ENCODE data around the gene HMX1. TPM values are rescaled to one million over a fixed set of nuclear protein-coding genes. Genes with fewer than 3 reads are reported as not detected.

HMX1 gene
- total RNA-seq, 2 donors from 2014 or later: not detected

GRCh38 chr4:8905773-8906667 lies 34.4 kb upstream of the HMX1 start:
- Histone ChIP-seq H3K9me3 (no peaks in the 10 kb centered on the region), H3K27ac (no peak overlapping the region), H3K4me3 (no peak overlapping the region), H3K36me3 (no peaks in the 10 kb centered on the region), H3K9ac (ENCODE audit: low read depth in 2 of 2, low read length in 2 of 2) (no peak overlapping the region), H3K27me3 (no peaks in the 10 kb centered on the region), H3K4me1 (no peaks in the 10 kb centered on the region)
- intact Hi-C loops (cut with DNase I): no loop called here
- no peak for DNase-seq
- TF ChIP-seq CTCF (IDR thresholded peaks at IDR 0.05): no peak

DNA sequence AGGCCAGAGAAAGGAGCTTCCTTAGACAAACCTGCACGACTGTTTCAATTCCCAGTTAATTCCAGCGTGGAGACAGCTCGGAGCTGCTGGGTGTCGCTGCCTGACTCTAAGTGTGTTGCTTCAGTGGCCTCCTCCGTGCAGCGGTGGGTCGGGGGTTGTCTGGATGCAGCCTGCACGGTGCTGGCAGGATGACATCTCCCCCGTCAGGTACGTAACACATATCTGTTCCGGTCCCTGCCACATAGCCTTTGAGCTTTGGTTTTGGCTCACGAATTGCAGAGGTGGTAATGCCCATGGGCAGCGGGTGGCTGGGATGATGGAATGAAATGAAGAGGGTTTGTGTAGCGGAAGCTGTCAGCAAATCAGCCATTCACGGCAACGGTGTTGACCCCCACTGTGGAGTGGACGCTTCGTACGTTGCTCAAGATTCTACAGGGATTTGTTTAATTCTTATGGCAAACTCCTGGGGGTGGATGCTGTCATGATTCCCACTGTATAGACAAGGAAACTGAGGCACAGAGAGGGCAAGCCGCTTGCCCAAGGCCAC lies 33.7 kb upstream of the HMX1 start:
- DNase-seq: no peak
- H3K9me3 ChIP-seq: no peaks in the 10 kb centered on the region
- H3K27ac ChIP-seq: no peak overlapping the region
- H3K4me3 ChIP-seq: no peak overlapping the region
- no peaks in the 10 kb centered on the region for H3K27me3 ChIP-seq
- intact Hi-C loops (cut with DNase I): no loop called here
- H3K9ac ChIP-seq (ENCODE audit: low read depth in 2 of 2, low read length in 2 of 2): no peak overlapping the region
- H3K36me3 ChIP-seq: no peaks in the 10 kb centered on the region
- TF ChIP-seq CTCF (IDR thresholded peaks at IDR 0.05): no peak
- no peaks in the 10 kb centered on the region for H3K4me1 ChIP-seq

DNA sequence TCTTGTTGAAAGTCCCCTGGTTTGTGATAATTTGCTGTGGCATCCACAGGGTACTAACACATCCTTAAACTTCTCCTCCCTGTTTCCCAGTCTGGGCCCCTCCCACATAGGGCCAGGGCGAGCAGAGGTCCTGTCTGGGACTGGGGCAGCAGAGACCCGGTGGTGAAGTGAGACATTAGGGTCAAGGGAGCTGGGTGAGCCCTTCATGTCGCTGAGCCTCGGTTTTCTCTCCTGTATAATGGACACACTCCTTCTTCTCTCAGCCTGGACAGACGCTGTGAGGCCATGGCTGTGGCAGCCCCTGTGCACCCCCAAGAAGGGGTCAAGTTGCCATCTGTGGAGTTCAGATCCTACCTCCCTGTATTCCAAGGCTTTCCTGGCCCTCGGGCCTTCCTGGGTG lies 33.0 kb upstream of the HMX1 start:
- Histone ChIP-seq H3K9ac (ENCODE audit: low read depth in 2 of 2, low read length in 2 of 2) (no peak overlapping the region), H3K27ac (no peak overlapping the region), H3K4me3 (no peak overlapping the region), H3K9me3 (no peaks in the 10 kb centered on the region), H3K4me1 (no peaks in the 10 kb centered on the region), H3K36me3 (no peaks in the 10 kb centered on the region), H3K27me3 (no peaks in the 10 kb centered on the region)
- intact Hi-C loops (cut with DNase I): no loop called here
- no peak for TF ChIP-seq CTCF (IDR thresholded peaks at IDR 0.05)
- DNase-seq: no peak

DNA sequence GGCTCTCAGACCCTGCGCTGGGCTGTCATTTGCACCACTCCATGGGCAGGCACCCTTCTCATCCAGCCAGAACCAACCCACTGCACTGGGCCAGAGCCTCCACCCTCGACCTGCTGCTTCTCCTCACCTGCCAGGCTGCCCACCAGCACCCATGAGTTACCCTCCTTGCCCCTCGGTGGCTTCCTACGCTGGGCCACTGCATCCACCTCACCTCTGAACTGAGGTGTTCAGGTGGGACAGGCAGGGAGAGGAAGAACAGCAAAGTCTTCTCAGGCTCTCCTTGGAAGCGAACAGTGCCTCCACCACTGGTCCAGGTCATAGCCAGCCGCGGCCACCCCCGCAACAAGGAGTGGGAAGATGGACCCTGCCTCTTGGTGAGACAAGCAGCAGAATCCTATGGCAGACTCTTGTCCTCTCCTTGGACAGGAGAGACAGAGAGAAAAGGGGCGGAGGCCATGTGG lies 32.4 kb upstream of the HMX1 start:
- no peak for DNase-seq
- H3K27ac ChIP-seq: no peak overlapping the region
- H3K27me3 ChIP-seq: no peaks in the 10 kb centered on the region
- H3K9ac ChIP-seq (ENCODE audit: low read depth in 2 of 2, low read length in 2 of 2): no peak overlapping the region
- H3K4me3 ChIP-seq: no peak overlapping the region
- H3K9me3 ChIP-seq: no peaks in the 10 kb centered on the region
- TF ChIP-seq CTCF (IDR thresholded peaks at IDR 0.05): no peak
- H3K36me3 ChIP-seq: no peaks in the 10 kb centered on the region
- intact Hi-C loops (cut with DNase I): no loop called here
- H3K4me1 ChIP-seq: no peaks in the 10 kb centered on the region

GRCh38 chr4:8901335-8901734 lies 29.7 kb upstream of the HMX1 start:
- H3K9ac ChIP-seq (ENCODE audit: low read depth in 2 of 2, low read length in 2 of 2): no peak overlapping the region
- H3K27ac ChIP-seq: no peak overlapping the region
- H3K4me1 ChIP-seq: no peaks in the 10 kb centered on the region
- H3K9me3 ChIP-seq: no peaks in the 10 kb centered on the region
- no peak for DNase-seq
- no peaks in the 10 kb centered on the region for H3K27me3 ChIP-seq
- TF ChIP-seq CTCF (IDR thresholded peaks at IDR 0.05): no peak
- no peaks in the 10 kb centered on the region for H3K36me3 ChIP-seq
- H3K4me3 ChIP-seq: no peak overlapping the region
- intact Hi-C loops (cut with DNase I): no loop called here

All from colonic mucosa (tissue), 4 donors.